GM21576 (cell line): ENCODE data around the gene NFIB.

Source experiments
- ATAC-seq: cut with Tn5 transposase; IDR thresholded peaks from one replicate; pipeline ENCODE4 v1.9.1; 2021; ENCODE audit warnings: mild to moderate bottlenecking, moderate library complexity; ENCODE audit not compliant: unreplicated experiment

Gene NFIB

GRCh38 chr9:14313951-14314423, at the start of gene NFIB:
TSS of gene NFIB (minus strand) at chr9:14314141. CDS start at chr9:14313511, 630 bp downstream.
- ATAC-seq = no peak

GRCh38 chr9:14362175-14362574, 48.2 kb upstream of the NFIB start:
- ATAC-seq = no peak

GRCh38 chr9:14361074-14361473, 47.1 kb upstream of the NFIB start:
- no peak for ATAC-seq

- no peak for ATAC-seq
Observed at GRCh38 chr9:14358523-14358922, 44.6 kb upstream of the NFIB start.

- ATAC-seq = no peak
Observed at GRCh38 chr9:14356351-14357265, 42.7 kb upstream of the NFIB start.

GRCh38 chr9:14354201-14354600, 40.3 kb upstream of the NFIB start:
- no peak for ATAC-seq

- peak; percentile 89 for ATAC-seq
Observed at GRCh38 chr9:14353222-14354056, 39.5 kb upstream of the NFIB start.

- ATAC-seq = no peak
Observed at GRCh38 chr9:14352503-14352902, 38.6 kb upstream of the NFIB start.

GRCh38 chr9:14351221-14351836, 37.4 kb upstream of the NFIB start:
- ATAC-seq = no peak

GRCh38 chr9:14350754-14351153, 36.8 kb upstream of the NFIB start:
- ATAC-seq = no peak

- ATAC-seq = no peak
Observed at GRCh38 chr9:14350349-14350728, 36.4 kb upstream of the NFIB start.

GRCh38 chr9:14349447-14350348, 35.8 kb upstream of the NFIB start:
- ATAC-seq = no peak

GRCh38 chr9:14349146-14349446, 35.2 kb upstream of the NFIB start:
- no peak for ATAC-seq

- no peak for ATAC-seq
Observed at GRCh38 chr9:14348373-14349145, 34.6 kb upstream of the NFIB start.

GRCh38 chr9:14348123-14348372, 34.1 kb upstream of the NFIB start:
- no peak for ATAC-seq

GRCh38 chr9:14347406-14348122, 33.6 kb upstream of the NFIB start:
- no peak for ATAC-seq

GRCh38 chr9:14346811-14347405, 33.0 kb upstream of the NFIB start:
- ATAC-seq = no peak

GRCh38 chr9:14346231-14346791, 32.4 kb upstream of the NFIB start:
- no peak for ATAC-seq
